Measurements from ENCODE around the gene TRPM2.

The TRPM2 gene

DNA sequence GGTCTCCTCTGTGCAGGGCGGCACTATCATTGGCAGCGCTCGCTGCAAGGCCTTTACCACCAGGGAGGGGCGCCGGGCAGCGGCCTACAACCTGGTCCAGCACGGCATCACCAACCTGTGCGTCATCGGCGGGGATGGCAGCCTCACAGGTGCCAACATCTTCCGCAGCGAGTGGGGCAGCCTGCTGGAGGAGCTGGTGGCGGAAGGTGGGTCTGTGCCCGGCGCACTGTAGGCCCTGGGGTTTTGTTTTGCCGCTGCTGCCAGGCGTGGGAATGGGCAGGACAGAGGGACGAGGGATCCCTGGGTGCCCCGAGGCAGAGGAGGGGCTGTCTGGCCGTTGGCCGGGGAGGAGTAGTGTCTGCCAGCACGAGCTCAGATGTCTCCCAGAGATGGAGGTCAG is 41.3 kb upstream of the TRPM2 start:
- Histone ChIP-seq H3K27ac (ENCODE audit: low read length) (no peak overlapping the region), H3K9me3 (ENCODE audit: insufficient read depth, low read length, severe bottlenecking) (no peaks in the 10 kb centered on the region), H3K9ac (ENCODE audit: low read depth, low read length) (no peak overlapping the region), H3K4me3 (ENCODE audit: low read depth in 1 of 2, low read length in 2 of 2) (no peak overlapping the region), H3K27me3 (ENCODE audit: insufficient read depth, low read length, poor library complexity) (no peaks in the 10 kb centered on the region), H3K79me2 (ENCODE audit: insufficient read depth, low read length) (peaks cover 5% of the 10 kb centered on the region; the same call in 1 of the 2 replicates), H4K20me1 (ENCODE audit: insufficient read depth, low read length) (peaks cover 74% of the 10 kb centered on the region), H3K4me2 (ENCODE audit: insufficient read depth, low read length) (no peak overlapping the region), H3K4me1 (ENCODE audit: insufficient read depth, low read length) (no peaks in the 10 kb centered on the region), H3K36me3 (ENCODE audit: insufficient read depth, low read length) (peaks cover 89% of the 10 kb centered on the region), H2AFZ (ENCODE audit: low read depth, low read length) (no peak overlapping the region)
- DNase-seq (no peak), ATAC-seq (ENCODE audit: insufficient read depth, low read depth) (no peak)
- no peak for TF ChIP-seq EZH2 (IDR thresholded peaks at IDR 0.05; ENCODE audit: borderline replicate concordance, low read depth, low read length, severe bottlenecking)
- TF ChIP-seq, protein P1, sequence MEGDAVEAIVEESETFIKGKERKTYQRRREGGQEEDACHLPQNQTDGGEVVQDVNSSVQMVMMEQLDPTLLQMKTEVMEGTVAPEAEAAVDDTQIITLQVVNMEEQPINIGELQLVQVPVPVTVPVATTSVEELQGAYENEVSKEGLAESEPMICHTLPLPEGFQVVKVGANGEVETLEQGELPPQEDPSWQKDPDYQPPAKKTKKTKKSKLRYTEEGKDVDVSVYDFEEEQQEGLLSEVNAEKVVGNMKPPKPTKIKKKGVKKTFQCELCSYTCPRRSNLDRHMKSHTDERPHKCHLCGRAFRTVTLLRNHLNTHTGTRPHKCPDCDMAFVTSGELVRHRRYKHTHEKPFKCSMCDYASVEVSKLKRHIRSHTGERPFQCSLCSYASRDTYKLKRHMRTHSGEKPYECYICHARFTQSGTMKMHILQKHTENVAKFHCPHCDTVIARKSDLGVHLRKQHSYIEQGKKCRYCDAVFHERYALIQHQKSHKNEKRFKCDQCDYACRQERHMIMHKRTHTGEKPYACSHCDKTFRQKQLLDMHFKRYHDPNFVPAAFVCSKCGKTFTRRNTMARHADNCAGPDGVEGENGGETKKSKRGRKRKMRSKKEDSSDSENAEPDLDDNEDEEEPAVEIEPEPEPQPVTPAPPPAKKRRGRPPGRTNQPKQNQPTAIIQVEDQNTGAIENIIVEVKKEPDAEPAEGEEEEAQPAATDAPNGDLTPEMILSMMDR (IDR thresholded peaks at IDR 0.05; ENCODE audit: borderline replicate concordance, extremely low read depth, low read length, poor library complexity, severe bottlenecking): no peak

DNA sequence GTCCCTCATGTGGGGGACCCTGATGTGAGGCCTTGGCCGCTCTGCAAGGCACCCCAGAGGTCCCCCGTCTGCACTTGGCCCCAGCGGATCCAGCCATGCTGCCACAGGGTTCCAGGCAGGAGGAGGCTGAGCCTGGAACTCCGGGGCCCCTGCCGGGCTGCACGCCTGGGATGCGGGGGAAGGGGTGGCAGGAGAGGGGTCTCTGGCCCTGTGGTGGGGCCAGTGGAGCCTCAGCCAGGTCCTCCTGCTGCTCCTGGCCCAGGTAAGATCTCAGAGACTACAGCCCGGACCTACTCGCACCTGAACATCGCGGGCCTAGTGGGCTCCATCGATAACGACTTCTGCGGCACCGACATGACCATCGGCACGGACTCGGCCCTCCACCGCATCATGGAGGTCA is 40.7 kb upstream of the TRPM2 start:
- no peaks in the 10 kb centered on the region for H3K4me1 ChIP-seq (ENCODE audit: insufficient read depth, low read length)
- H3K27ac ChIP-seq (ENCODE audit: low read length): no peak overlapping the region
- ATAC-seq (ENCODE audit: insufficient read depth, low read depth): no peak
- H3K4me2 ChIP-seq (ENCODE audit: insufficient read depth, low read length): no peak overlapping the region
- no peak overlapping the region for H2AFZ ChIP-seq (ENCODE audit: low read depth, low read length)
- H3K79me2 ChIP-seq (ENCODE audit: insufficient read depth, low read length): 0 out of 2 replicates have a peak, but pooled peaks cover 3% of the 10 kb centered on the region
- TF ChIP-seq, protein P1 (IDR thresholded peaks at IDR 0.05; ENCODE audit: borderline replicate concordance, extremely low read depth, low read length, poor library complexity, severe bottlenecking): no peak
- no peak for TF ChIP-seq EZH2 (IDR thresholded peaks at IDR 0.05; ENCODE audit: borderline replicate concordance, low read depth, low read length, severe bottlenecking)
- no peaks in the 10 kb centered on the region for H3K9me3 ChIP-seq (ENCODE audit: insufficient read depth, low read length, severe bottlenecking)
- H3K4me3 ChIP-seq (ENCODE audit: low read depth in 1 of 2, low read length in 2 of 2): no peak overlapping the region
- no peaks in the 10 kb centered on the region for H3K27me3 ChIP-seq (ENCODE audit: insufficient read depth, low read length, poor library complexity)
- H3K36me3 ChIP-seq (ENCODE audit: insufficient read depth, low read length): peaks cover 89% of the 10 kb centered on the region
- DNase-seq: no peak
- peaks cover 72% of the 10 kb centered on the region for H4K20me1 ChIP-seq (ENCODE audit: insufficient read depth, low read length)
- H3K9ac ChIP-seq (ENCODE audit: low read depth, low read length): no peak overlapping the region

DNA sequence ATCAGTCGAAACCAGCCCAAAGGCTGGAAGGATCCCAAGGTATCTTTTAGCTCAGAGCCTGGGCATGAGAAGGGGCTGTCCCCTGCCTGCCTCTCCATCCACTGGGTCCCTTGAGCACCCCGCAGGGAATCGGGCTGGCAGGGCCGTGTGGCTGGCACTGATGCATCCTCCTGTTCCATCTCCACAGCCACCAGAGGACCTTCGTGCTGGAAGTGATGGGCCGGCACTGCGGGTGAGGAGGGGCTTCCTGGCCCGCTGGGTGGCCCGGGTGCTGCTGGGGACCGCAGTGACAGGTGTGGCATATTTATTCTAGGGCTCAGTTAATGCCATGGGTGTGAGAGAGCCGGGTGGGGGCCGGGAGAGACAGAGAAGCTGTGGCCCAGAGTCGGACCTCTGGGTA is 40.0 kb upstream of the TRPM2 start:
- H3K4me2 ChIP-seq (ENCODE audit: insufficient read depth, low read length): no peak overlapping the region
- no peak overlapping the region for H3K9ac ChIP-seq (ENCODE audit: low read depth, low read length)
- no peak overlapping the region for H2AFZ ChIP-seq (ENCODE audit: low read depth, low read length)
- H3K4me3 ChIP-seq (ENCODE audit: low read depth in 1 of 2, low read length in 2 of 2): no peak overlapping the region
- ATAC-seq (ENCODE audit: insufficient read depth, low read depth) (no peak), DNase-seq (no peak)
- H3K9me3 ChIP-seq (ENCODE audit: insufficient read depth, low read length, severe bottlenecking): no peaks in the 10 kb centered on the region
- no peaks in the 10 kb centered on the region for H3K4me1 ChIP-seq (ENCODE audit: insufficient read depth, low read length)
- H3K27ac ChIP-seq (ENCODE audit: low read length): no peak overlapping the region
- TF ChIP-seq EZH2 (IDR thresholded peaks at IDR 0.05; ENCODE audit: borderline replicate concordance, low read depth, low read length, severe bottlenecking): no peak
- TF ChIP-seq, protein P1 (IDR thresholded peaks at IDR 0.05; ENCODE audit: borderline replicate concordance, extremely low read depth, low read length, poor library complexity, severe bottlenecking): no peak
- peaks cover 71% of the 10 kb centered on the region for H4K20me1 ChIP-seq (ENCODE audit: insufficient read depth, low read length)
- H3K79me2 ChIP-seq (ENCODE audit: insufficient read depth, low read length): 0 out of 2 replicates have a peak, but pooled peaks cover 3% of the 10 kb centered on the region
- no peaks in the 10 kb centered on the region for H3K27me3 ChIP-seq (ENCODE audit: insufficient read depth, low read length, poor library complexity)
- peaks cover 90% of the 10 kb centered on the region for H3K36me3 ChIP-seq (ENCODE audit: insufficient read depth, low read length)

GRCh38 chr21:44314128-44314527 is 39.3 kb upstream of the TRPM2 start:
- Histone ChIP-seq H3K27me3 (ENCODE audit: insufficient read depth, low read length, poor library complexity) (no peaks in the 10 kb centered on the region), H3K36me3 (ENCODE audit: insufficient read depth, low read length) (peaks cover 92% of the 10 kb centered on the region), H3K79me2 (ENCODE audit: insufficient read depth, low read length) (0 out of 2 replicates have a peak, but pooled peaks cover 3% of the 10 kb centered on the region), H3K4me2 (ENCODE audit: insufficient read depth, low read length) (no peak overlapping the region), H4K20me1 (ENCODE audit: insufficient read depth, low read length) (peaks cover 66% of the 10 kb centered on the region), H3K27ac (ENCODE audit: low read length) (no peak overlapping the region), H3K4me3 (ENCODE audit: low read depth in 1 of 2, low read length in 2 of 2) (no peak overlapping the region), H2AFZ (ENCODE audit: low read depth, low read length) (no peak overlapping the region), H3K4me1 (ENCODE audit: insufficient read depth, low read length) (no peaks in the 10 kb centered on the region), H3K9ac (ENCODE audit: low read depth, low read length) (no peak overlapping the region), H3K9me3 (ENCODE audit: insufficient read depth, low read length, severe bottlenecking) (no peaks in the 10 kb centered on the region)
- ATAC-seq (ENCODE audit: insufficient read depth, low read depth) (no peak), DNase-seq (no peak)
- TF ChIP-seq EZH2 (IDR thresholded peaks at IDR 0.05; ENCODE audit: borderline replicate concordance, low read depth, low read length, severe bottlenecking): no peak
- TF ChIP-seq, protein P1 (IDR thresholded peaks at IDR 0.05; ENCODE audit: borderline replicate concordance, extremely low read depth, low read length, poor library complexity, severe bottlenecking): no peak

All from DND-41 (cell line).